Right lobe of liver (tissue), 4 donors: ENCODE data around the gene KIF5C.

Source experiments
- POLR2A ChIP-seq: fragments of 450-650 bp; IDR thresholded peaks from one replicate; pipeline ENCODE4 v1.6.1; 2017; ENCODE audit warnings: antibody characterized with exemption, mild to moderate bottlenecking
- TF ChIP-seq, protein P1 (sequence below), 4 donors: fragments of 200-600 bp in 3 of 4; fragments of 450-650 bp in 1 of 4; IDR thresholded peaks; one replicate each; pipeline versions ENCODE4 v1.5.1 to v1.8.0; 2016 to 2022; ENCODE audit warnings: antibody characterized with exemption in 4 of 4, mild to moderate bottlenecking in 2 of 4
- donor health status: DM: no; HTN: no; CAD: no.
- donor health status: DM: no; HTN: no; CAD: no.
- donor health status: DM: no; HTN: yes; CAD: no.

DNA sequence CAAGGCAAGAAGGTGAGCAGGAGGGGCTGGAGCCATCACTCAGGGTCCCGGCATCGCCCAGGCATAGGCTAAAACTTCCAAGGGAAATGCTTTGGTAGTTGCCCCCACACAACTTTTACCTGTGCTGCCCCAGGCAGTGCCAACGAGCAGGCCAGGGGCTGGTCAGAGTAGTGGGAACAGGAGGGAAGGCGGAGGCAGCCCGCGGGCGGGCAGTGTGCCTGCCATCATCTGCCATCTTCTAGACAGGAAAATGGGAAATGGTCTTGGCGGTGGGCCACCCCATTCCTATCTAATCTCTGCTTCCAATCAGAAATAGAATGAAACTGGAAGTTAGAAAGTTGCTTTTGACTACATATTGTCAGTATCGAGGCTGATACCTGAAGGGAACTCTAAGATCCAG, 137.5 kb downstream of the KIF5C start:
- TF ChIP-seq, protein P1, sequence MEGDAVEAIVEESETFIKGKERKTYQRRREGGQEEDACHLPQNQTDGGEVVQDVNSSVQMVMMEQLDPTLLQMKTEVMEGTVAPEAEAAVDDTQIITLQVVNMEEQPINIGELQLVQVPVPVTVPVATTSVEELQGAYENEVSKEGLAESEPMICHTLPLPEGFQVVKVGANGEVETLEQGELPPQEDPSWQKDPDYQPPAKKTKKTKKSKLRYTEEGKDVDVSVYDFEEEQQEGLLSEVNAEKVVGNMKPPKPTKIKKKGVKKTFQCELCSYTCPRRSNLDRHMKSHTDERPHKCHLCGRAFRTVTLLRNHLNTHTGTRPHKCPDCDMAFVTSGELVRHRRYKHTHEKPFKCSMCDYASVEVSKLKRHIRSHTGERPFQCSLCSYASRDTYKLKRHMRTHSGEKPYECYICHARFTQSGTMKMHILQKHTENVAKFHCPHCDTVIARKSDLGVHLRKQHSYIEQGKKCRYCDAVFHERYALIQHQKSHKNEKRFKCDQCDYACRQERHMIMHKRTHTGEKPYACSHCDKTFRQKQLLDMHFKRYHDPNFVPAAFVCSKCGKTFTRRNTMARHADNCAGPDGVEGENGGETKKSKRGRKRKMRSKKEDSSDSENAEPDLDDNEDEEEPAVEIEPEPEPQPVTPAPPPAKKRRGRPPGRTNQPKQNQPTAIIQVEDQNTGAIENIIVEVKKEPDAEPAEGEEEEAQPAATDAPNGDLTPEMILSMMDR (IDR thresholded peaks at IDR 0.05) = no peak
- TF ChIP-seq POLR2A = no peak
